ENCODE measurements around the gene RBM47.
A peak's percentile ranks its signal among the peaks of the same experiment; 100 is the strongest.

The RBM47 gene

GRCh38 chr4:40471923-40472322 is 157.7 kb downstream of the RBM47 start:
- peaks cover 0 to 100% (median 0%) of the 10 kb centered on the region in 11 experiments; a peak in 5 of 22 replicates for H4K20me1 ChIP-seq
- TF ChIP-seq Cebpa-rat (IDR thresholded peaks at IDR 0.05) = no peak
- H3K4me1 ChIP-seq = peaks cover 0 to 54% (median 3%) of the 10 kb centered on the region in 10 experiments; a peak in 10 of 20 replicates
- H3K36me3 ChIP-seq = peaks cover 0 to 53% (median 0%) of the 10 kb centered on the region in 11 experiments; a peak in 4 of 22 replicates
- H3K4me3 ChIP-seq = no peak overlapping the region
- H3K9ac ChIP-seq = no peak overlapping the region
- H3K9me3 ChIP-seq (replicated peaks in 1 of 11) = no peaks in the 10 kb centered on the region
- no peaks in the 10 kb centered on the region for H3K27me3 ChIP-seq
- H3K27ac ChIP-seq = no peak overlapping the region
- peak overlapping the region in 2 of 11 experiments; percentile 1 to 26; a peak in 3 of 22 replicates for H3K4me2 ChIP-seq

GRCh38 chr4:40466789-40467188 is 162.9 kb downstream of the RBM47 start:
- Histone ChIP-seq H3K9ac (no peak overlapping the region), H3K9me3 (replicated peaks in 1 of 11) (peaks cover 0 to 8% (median 3%) of the 10 kb centered on the region in 11 experiments; a peak in 8 of 22 replicates), H3K4me1 (peaks cover 0 to 14% (median 2%) of the 10 kb centered on the region in 10 experiments; a peak in 5 of 20 replicates), H3K36me3 (peaks cover 0 to 88% (median 0%) of the 10 kb centered on the region in 11 experiments; a peak in 5 of 22 replicates), H4K20me1 (peaks cover 0 to 100% (median 0%) of the 10 kb centered on the region in 11 experiments; a peak in 5 of 22 replicates), H3K27ac (no peak overlapping the region), H3K4me3 (no peak overlapping the region), H3K4me2 (no peak overlapping the region), H3K27me3 (no peaks in the 10 kb centered on the region)
- TF ChIP-seq Cebpa-rat (IDR thresholded peaks at IDR 0.05) = no peak

GRCh38 chr4:40462326-40462725 is 167.3 kb downstream of the RBM47 start:
- no peak overlapping the region for H3K27ac ChIP-seq
- peaks cover 0 to 90% (median 0%) of the 10 kb centered on the region in 11 experiments; a peak in 5 of 22 replicates for H3K36me3 ChIP-seq
- H3K4me2 ChIP-seq = no peak overlapping the region
- no peak overlapping the region for H3K9ac ChIP-seq
- H3K4me1 ChIP-seq = peaks cover 0 to 6% (median 0%) of the 10 kb centered on the region in 10 experiments; a peak in 2 of 20 replicates
- H3K9me3 ChIP-seq (replicated peaks in 1 of 11) = peaks cover 0 to 8% (median 3%) of the 10 kb centered on the region in 11 experiments; a peak in 8 of 22 replicates
- no peak overlapping the region for H3K4me3 ChIP-seq
- peaks cover 0 to 100% (median 0%) of the 10 kb centered on the region in 11 experiments; a peak in 4 of 22 replicates for H4K20me1 ChIP-seq
- no peak for TF ChIP-seq Cebpa-rat (IDR thresholded peaks at IDR 0.05)
- H3K27me3 ChIP-seq = no peaks in the 10 kb centered on the region

GRCh38 chr4:40461879-40462278 is 167.8 kb downstream of the RBM47 start:
- Histone ChIP-seq H3K4me3 (no peak overlapping the region), H3K4me2 (no peak overlapping the region), H3K36me3 (peaks cover 0 to 87% (median 0%) of the 10 kb centered on the region in 11 experiments; a peak in 5 of 22 replicates), H3K27me3 (no peaks in the 10 kb centered on the region), H4K20me1 (peaks cover 0 to 100% (median 0%) of the 10 kb centered on the region in 11 experiments; a peak in 4 of 22 replicates), H3K4me1 (peaks cover 0 to 6% (median 0%) of the 10 kb centered on the region in 10 experiments; a peak in 2 of 20 replicates), H3K9ac (no peak overlapping the region), H3K27ac (no peak overlapping the region), H3K9me3 (replicated peaks in 1 of 11) (peaks cover 0 to 8% (median 3%) of the 10 kb centered on the region in 11 experiments; a peak in 8 of 22 replicates)
- no peak for TF ChIP-seq Cebpa-rat (IDR thresholded peaks at IDR 0.05)

GRCh38 chr4:40461062-40461461 is 168.6 kb downstream of the RBM47 start:
- Histone ChIP-seq H3K36me3 (peaks cover 0 to 85% (median 0%) of the 10 kb centered on the region in 11 experiments; a peak in 5 of 22 replicates), H3K9ac (no peak overlapping the region), H3K27ac (no peak overlapping the region), H3K4me1 (peaks cover 0 to 6% (median 0%) of the 10 kb centered on the region in 10 experiments; a peak in 2 of 20 replicates), H3K4me2 (no peak overlapping the region), H3K4me3 (no peak overlapping the region), H3K27me3 (no peaks in the 10 kb centered on the region), H4K20me1 (peaks cover 0 to 100% (median 0%) of the 10 kb centered on the region in 11 experiments; a peak in 4 of 22 replicates), H3K9me3 (replicated peaks in 1 of 11) (peaks cover 0 to 8% (median 3%) of the 10 kb centered on the region in 11 experiments; a peak in 8 of 22 replicates)
- no peak for TF ChIP-seq Cebpa-rat (IDR thresholded peaks at IDR 0.05)

GRCh38 chr4:40458683-40459082 is 171.0 kb downstream of the RBM47 start:
- Histone ChIP-seq H3K27ac (no peak overlapping the region), H4K20me1 (peaks cover 0 to 100% (median 0%) of the 10 kb centered on the region in 11 experiments; a peak in 4 of 22 replicates), H3K9ac (no peak overlapping the region), H3K4me2 (no peak overlapping the region), H3K4me3 (no peak overlapping the region), H3K27me3 (no peaks in the 10 kb centered on the region), H3K9me3 (replicated peaks in 1 of 11) (peaks cover 0 to 3% (median 0%) of the 10 kb centered on the region in 11 experiments; a peak in 2 of 22 replicates), H3K36me3 (peaks cover 0 to 80% (median 0%) of the 10 kb centered on the region in 11 experiments; a peak in 4 of 22 replicates), H3K4me1 (peaks cover 0 to 18% (median 0%) of the 10 kb centered on the region in 10 experiments; a peak in 2 of 20 replicates)
- TF ChIP-seq Cebpa-rat (IDR thresholded peaks at IDR 0.05) = no peak

- Histone ChIP-seq H3K27ac (no peak overlapping the region), H3K9me3 (replicated peaks in 1 of 11) (peaks cover 0 to under 1% (median 0%) of the 10 kb centered on the region in 11 experiments; a peak in 2 of 22 replicates), H4K20me1 (peaks cover 0 to 100% (median 0%) of the 10 kb centered on the region in 11 experiments; a peak in 4 of 22 replicates), H3K4me2 (no peak overlapping the region), H3K4me1 (peaks cover 0 to 24% (median 0%) of the 10 kb centered on the region in 10 experiments; a peak in 2 of 20 replicates), H3K36me3 (peaks cover 0 to 80% (median 0%) of the 10 kb centered on the region in 11 experiments; a peak in 4 of 22 replicates), H3K4me3 (no peak overlapping the region), H3K9ac (no peak overlapping the region), H3K27me3 (no peaks in the 10 kb centered on the region)
- no peak for TF ChIP-seq Cebpa-rat (IDR thresholded peaks at IDR 0.05)
Observed at GRCh38 chr4:40458109-40458508, 171.6 kb downstream of the RBM47 start.

- H3K27me3 ChIP-seq = no peaks in the 10 kb centered on the region
- H4K20me1 ChIP-seq = peaks cover 0 to 100% (median 0%) of the 10 kb centered on the region in 11 experiments; a peak in 5 of 22 replicates
- no peak overlapping the region for H3K4me2 ChIP-seq
- H3K27ac ChIP-seq = no peak overlapping the region
- no peak overlapping the region for H3K9ac ChIP-seq
- peaks cover 0 to 71% (median 0%) of the 10 kb centered on the region in 11 experiments; a peak in 4 of 22 replicates for H3K36me3 ChIP-seq
- H3K4me1 ChIP-seq = peaks cover 0 to 28% (median 0%) of the 10 kb centered on the region in 10 experiments; a peak in 7 of 20 replicates
- H3K9me3 ChIP-seq (replicated peaks in 1 of 11) = no peaks in the 10 kb centered on the region
- TF ChIP-seq Cebpa-rat (IDR thresholded peaks at IDR 0.05) = no peak
- H3K4me3 ChIP-seq = no peak overlapping the region
Observed at GRCh38 chr4:40455340-40455902, 174.2 kb downstream of the RBM47 start.

- Histone ChIP-seq H3K4me2 (no peak overlapping the region), H3K9ac (no peak overlapping the region), H3K36me3 (peaks cover 0 to 71% (median 0%) of the 10 kb centered on the region in 11 experiments; a peak in 5 of 22 replicates), H3K9me3 (replicated peaks in 1 of 11) (no peaks in the 10 kb centered on the region), H4K20me1 (peaks cover 0 to 100% (median 0%) of the 10 kb centered on the region in 11 experiments; a peak in 5 of 22 replicates), H3K27me3 (no peaks in the 10 kb centered on the region), H3K27ac (no peak overlapping the region), H3K4me3 (no peak overlapping the region), H3K4me1 (peaks cover 0 to 28% (median 0%) of the 10 kb centered on the region in 10 experiments; a peak in 7 of 20 replicates)
- TF ChIP-seq Cebpa-rat (IDR thresholded peaks at IDR 0.05) = no peak
Observed at GRCh38 chr4:40454816-40455215, 174.8 kb downstream of the RBM47 start.
